K562 (cell line): ENCODE data around the gene ANO6. TPM values are rescaled to one million over a fixed set of nuclear protein-coding genes. Genes with fewer than 3 reads are reported as not detected.

Experiments used
- ATAC-seq: fragments of 200-7000 bp; cut with Tn5 transposase; 3 replicates; pipeline ENCODE4 v1.9.1; 2020; ENCODE audit warnings: moderate library complexity
- BruUV-seq: library from RNA; stranded (reverse); fragments of 400-500 nt; replicated peaks from 2 replicates; lab custom pipeline; 2021; lab: Mats Ljungman, UMichigan
- CTCF ChIA-PET: fragments of 300-600 bp; formaldehyde crosslinking; extraction: SDS; loops from one replicate; lab custom pipeline; 2021; ENCODE audit warnings: low intra/inter-chr PET ratio; lab: Yijun Ruan, JAX
- POLR2A ChIA-PET: fragments of 300-600, 350-650 bp; sonication (Branson Sonifier 250); formaldehyde crosslinking; extraction: SDS; loops from one replicate; lab custom pipeline; 2021; ENCODE audit warnings: antibody characterized with exemption, inconsistent platforms; lab: Yijun Ruan, JAX
- DNase-seq, 4 experiments: peaks; one replicate each; pipeline versions ENCODE4 v3.0.0 to v3.0.0-alpha.2; 2011 to 2018; ENCODE audit warnings: low spot score in 3 of 4, mixed read lengths in 3 of 4; ENCODE audit errors: extremely low read depth in 1 of 4
- FAIRE-seq: peaks from 2 replicates; lab custom pipeline; 2011; peaks lifted over from hg19 to GRCh38; lab: Jason Lieb, UNC
- H2AFZ ChIP-seq: 2 replicates; pipeline ENCODE4 v1.6.0; 2011; ENCODE audit warnings: low read depth, low read length, control low read depth, inconsistent platforms
- H3K27ac ChIP-seq: fragments of 200-600 bp; 3 replicates; pipeline ENCODE4 v1.8.0; 2011; ENCODE audit warnings: low read depth, mild to moderate bottlenecking, control low read depth, inconsistent platforms, low read length, moderate library complexity, mixed read lengths; ENCODE audit errors: extremely low read depth
- H3K27me3 ChIP-seq, 2 experiments: fragments of 300-600 bp in 1 of 2; 2 replicates in 1 of 2; 3 replicates in 1 of 2; pipeline versions ENCODE4 v1.6.0 to v1.8.0; 2011; ENCODE audit warnings: inconsistent platforms in 2 of 2, low read length in 2 of 2, mild to moderate bottlenecking in 1 of 2, mixed read lengths in 1 of 2, moderate library complexity in 1 of 2; ENCODE audit not compliant: control insufficient read depth in 2 of 2, insufficient read depth in 2 of 2
- H3K36me3 ChIP-seq: fragments of 300-600 bp; 3 replicates; pipeline ENCODE4 v1.8.0; 2011; ENCODE audit warnings: mild to moderate bottlenecking, low read length, inconsistent platforms; ENCODE audit not compliant: control insufficient read depth, insufficient read depth
- H3K4me1 ChIP-seq, 2 experiments: fragments of 200-600 bp in 1 of 2; replicated peaks in 1 of 2; 2 replicates in 1 of 2; 3 replicates in 1 of 2; pipeline versions ENCODE4 v1.5.1 to v1.8.0; 2011; ENCODE audit warnings: inconsistent platforms in 2 of 2, low read length in 2 of 2, mild to moderate bottlenecking in 1 of 2, mixed read lengths in 1 of 2, moderate library complexity in 1 of 2; ENCODE audit not compliant: control insufficient read depth in 2 of 2, insufficient read depth in 2 of 2
- H3K4me2 ChIP-seq: 2 replicates; pipeline ENCODE4 v1.6.1; 2011; ENCODE audit warnings: low read length, control low read depth, inconsistent platforms, mixed read lengths; ENCODE audit not compliant: insufficient read depth
- H3K4me3 ChIP-seq: fragments of 200-600 bp; sonication (generic), shearing (Covaris generic); 2 replicates; pipeline ENCODE4 v1.5.1; 2016; ENCODE audit warnings: control low read depth, inconsistent platforms
- H3K79me2 ChIP-seq: fragments of 200-600 bp; 3 replicates; pipeline ENCODE4 v1.8.0; 2011; ENCODE audit warnings: low read length, inconsistent platforms; ENCODE audit not compliant: control insufficient read depth, insufficient read depth
- H3K9ac ChIP-seq, 2 experiments: 2 replicates each; pipeline versions ENCODE4 v1.6.0 to v1.6.1; 2011; ENCODE audit warnings: low read depth in 2 of 2, low read length in 2 of 2, control low read depth in 1 of 2, inconsistent platforms in 1 of 2, mild to moderate bottlenecking in 1 of 2, mixed read lengths in 1 of 2; ENCODE audit not compliant: insufficient read depth in 1 of 2
- H3K9me1 ChIP-seq: one replicate; pipeline ENCODE4 v1.6.0; 2011; ENCODE audit warnings: inconsistent platforms, mild to moderate bottlenecking, low read length, moderate library complexity; ENCODE audit not compliant: control insufficient read depth, insufficient read depth
- H3K9me3 ChIP-seq: replicated peaks from 2 replicates; pipeline ENCODE4 v1.5.1; 2011; ENCODE audit warnings: low read depth, low read length, inconsistent platforms; ENCODE audit not compliant: control insufficient read depth, insufficient read depth
- H4K20me1 ChIP-seq: replicated peaks from 2 replicates; pipeline ENCODE4 v1.6.1; 2011; ENCODE audit warnings: low read length, inconsistent platforms, mixed read lengths; ENCODE audit not compliant: control insufficient read depth, insufficient read depth
- ATF3 ChIP-seq, 2 experiments: fragments of 450-650 bp in 1 of 2; sonication (generic) in 1 of 2; formaldehyde crosslinking in 1 of 2; IDR thresholded peaks in 1 of 2; conservative IDR thresholded peaks in 1 of 2; 2 replicates each; pipeline versions ENCODE4 v1.6.1 to v1.8.1; 2016 to 2023; ENCODE audit warnings: mild to moderate bottlenecking in 2 of 2, moderate library complexity in 2 of 2, inconsistent platforms in 1 of 2, missing genetic modification reagents in 1 of 2
- BRCA1 ChIP-seq, 2 experiments: fragments of 450-650 bp in 1 of 2; sonication (generic) in 1 of 2; formaldehyde crosslinking in 1 of 2; IDR thresholded peaks; 2 replicates each; pipeline versions ENCODE4 v1.5.0 to v1.6.1; 2017 to 2020; ENCODE audit warnings: mild to moderate bottlenecking in 1 of 2, missing genetic modification reagents in 1 of 2
- CBX1 ChIP-seq: sonication (generic); IDR thresholded peaks from 2 replicates; pipeline ENCODE4 v1.6.1; 2016; ENCODE audit warnings: antibody characterized with exemption, low read depth, mild to moderate bottlenecking
- ETV1 ChIP-seq: fragments of 450-650 bp; conservative IDR thresholded peaks from 2 replicates; pipeline ENCODE4 v1.6.1; 2016; ENCODE audit warnings: missing genetic modification characterization, control low read depth, low read depth, missing compliant biosample characterization
- GABPA ChIP-seq: fragments of 200-800 bp; sonication (Bioruptor generic); conservative IDR thresholded peaks from 2 replicates; pipeline ENCODE4 v1.6.1; 2016; ENCODE audit warnings: low read depth, missing genetic modification characterization, missing compliant biosample characterization
- GABPB1 ChIP-seq: sonication (generic); formaldehyde crosslinking; IDR thresholded peaks from 2 replicates; pipeline ENCODE4 v1.8.0; 2022; ENCODE audit warnings: mild to moderate bottlenecking, missing genetic modification reagents
- HMBOX1 ChIP-seq: sonication (generic); IDR thresholded peaks from 2 replicates; pipeline ENCODE4 v1.6.1; 2016
- JUND ChIP-seq, 2 experiments: IDR thresholded peaks; 2 replicates in 1 of 2; 3 replicates in 1 of 2; pipeline ENCODE4 v1.6.1; 2011; ENCODE audit warnings: borderline replicate concordance in 2 of 2, low read depth in 2 of 2, low read length in 2 of 2, improper control_type of control experiment in 1 of 2, missing biosample characterization in 1 of 2, missing genetic modification characterization in 1 of 2, missing genetic modification reagents in 1 of 2
- PURB ChIP-seq: sonication (generic); formaldehyde crosslinking; IDR thresholded peaks from 2 replicates; pipeline ENCODE4 v1.9.0; 2021; ENCODE audit warnings: low read depth, mild to moderate bottlenecking, missing genetic modification reagents
- STAT5A ChIP-seq: IDR thresholded peaks from 2 replicates; pipeline ENCODE4 v1.6.1; 2012; ENCODE audit warnings: low read length, inconsistent platforms, borderline replicate concordance
- TCF3 ChIP-seq: sonication (generic); formaldehyde crosslinking; IDR thresholded peaks from 2 replicates; pipeline ENCODE4 v1.4.0; 2020; ENCODE audit warnings: mild to moderate bottlenecking, missing genetic modification reagents
- ZBTB33 ChIP-seq: sonication (generic); formaldehyde crosslinking; IDR thresholded peaks from 2 replicates; pipeline ENCODE4 v1.8.1; 2023; ENCODE audit warnings: mild to moderate bottlenecking, missing genetic modification reagents
- ZNF24 ChIP-seq: fragments of 450-650 bp; IDR thresholded peaks from 2 replicates; pipeline ENCODE4 v1.6.1; 2016
- ZNF589 ChIP-seq: fragments of 200-800 bp; sonication (Bioruptor generic); IDR thresholded peaks from 2 replicates; pipeline ENCODE4 v1.6.1; 2016; ENCODE audit warnings: low read depth, missing genetic modification characterization, missing compliant biosample characterization
- WGBS: fragments of 100-300 bp; shearing (Covaris generic); methylation state at CpG from one replicate; pipeline ENCODE4 v1.1.6; 2016; ENCODE audit warnings: low coverage, mixed read lengths; ENCODE audit not compliant: insufficient coverage; ENCODE audit errors: missing lambda C conversion rate; 5-methylcytosine and 5-hydroxymethylcytosine counted together
- in situ Hi-C: fragments of 300-500 bp; cut with MboI; formaldehyde crosslinking; loops from 4 replicates; pipeline ENCODE4 v1.15.0; 2018; ENCODE audit warnings: inconsistent platforms, mixed read lengths
- intact Hi-C: fragments of 100-400 bp; cut with micrococcal nuclease; formaldehyde crosslinking; loops from 2 replicates; pipeline ENCODE4 v1.14.2; 2022
- polyA plus RNA-seq, 8 experiments: library from polyadenylated mRNA; depleted of rRNA in 4 of 8; stranded (reverse) in 5 of 8; unstranded in 3 of 8; fragments of >200 nt; fragmentation: Nextera tagmentation in 2 of 8; fragmentation: Illumina TruSeq in 1 of 8; extraction: Ambion mirVana in 2 of 8; extraction: Trizol in 1 of 8; gene quantifications; 2 replicates each; pipeline versions ENCODE4 v1.2.1 to v1.2.3, GENCODE V29; 2011 to 2014; ENCODE audit warnings: inconsistent platforms in 1 of 8, missing spikeins in 1 of 8
- total RNA-seq, 7 experiments: library from RNA; depleted of rRNA in 6 of 7; stranded (reverse); fragments of >200 nt in 6 of 7; fragmentation: Illumina TruSeq in 2 of 7; extraction: Trizol in 2 of 7; gene quantifications; 2 replicates each; pipeline versions ENCODE4 v1.2.1 to v1.2.3, GENCODE V29; 2011 to 2021; ENCODE audit warnings: low replicate concordance in 1 of 7

Gene ANO6
- total and polyA plus RNA-seq, 9 of the 15 experiments (the other 6 are each of a cell fraction or from before 2014, with no cell fraction given): 3.5 to 24.7 (median 20.3) TPM

GRCh38 chr12:45342848-45343247 lies 127.0 kb downstream of the ANO6 start (continued):
- TF ChIP-seq PURB (CRISPR knock-in tag) (no peak), HMBOX1 (no peak)

GRCh38 chr12:45343269-45344051 lies 127.6 kb downstream of the ANO6 start:
- Histone ChIP-seq H3K9me1 (no peaks in the 10 kb centered on the region), H3K4me2 (no peak overlapping the region), H3K36me3 (peaks cover 7% of the 10 kb centered on the region; the same call in 1 of the 3 replicates), H3K27me3 (no peaks in the 10 kb centered on the region), H3K9me3 (no peaks in the 10 kb centered on the region), H3K4me1 (peaks cover 0 to 7% of the 10 kb centered on the region in 2 experiments; a peak in 3 of 5 replicates), H3K9ac (no peak overlapping the region), H3K4me3 (no peak overlapping the region), H3K79me2 (no peaks in the 10 kb centered on the region), H2AFZ (no peak overlapping the region), H4K20me1 (no peaks in the 10 kb centered on the region), H3K27ac (no peak overlapping the region)
- DNase-seq (peak in 2 of 4 experiments; percentile 17 to 21), ATAC-seq (peak; percentile 59; the same call in 1 of the 3 replicates), FAIRE-seq (no peak)
- intact Hi-C loops (no loop called here), in situ Hi-C loops (no loop called here)
- WGBS: 77% methylated on average over 6 of the region's 6 CpGs
- ChIA-PET POLR2A (no interaction called here), CTCF (no interaction called here)
- BruUV-seq: no TSS peak
- no peak for TF ChIP-seq GABPB1 (CRISPR knock-in tag)
- no peak for TF ChIP-seq BRCA1 (IDR thresholded peaks at IDR 0.05)
- TF ChIP-seq BRCA1 (CRISPR knock-in tag; IDR thresholded peaks at IDR 0.05): no peak
- TF ChIP-seq ETV1 (tag): no peak
- TF ChIP-seq ZNF589 (CRISPR knock-in tag): no peak
- peak; percentile 56 for TF ChIP-seq ATF3 (IDR thresholded peaks at IDR 0.05)
- TF ChIP-seq ATF3 (CRISPR knock-in tag; conservative IDR thresholded peaks at IDR 0.05): no peak
- TF ChIP-seq ZBTB33 (CRISPR knock-in tag): no peak
- no peak for TF ChIP-seq STAT5A
- no peak for TF ChIP-seq ZNF24
- TF ChIP-seq TCF3 (CRISPR knock-in tag): no peak
- peak; percentile 52; the same call in 1 of the 2 replicates for TF ChIP-seq JUND (IDR thresholded peaks at IDR 0.05; ENCODE audit: borderline replicate concordance, low read depth, low read length)
- TF ChIP-seq JUND (tag; IDR thresholded peaks at IDR 0.05; ENCODE audit: borderline replicate concordance, low read depth, low read length): no peak
- no peak for TF ChIP-seq CBX1
- no peak for TF ChIP-seq GABPA (tag)
